Right atrium auricular region (tissue), 2 donors: ENCODE results near the gene FGR. TPM values are rescaled to one million over a fixed set of nuclear protein-coding genes. Genes with fewer than 3 reads are reported as not detected.
A peak's percentile ranks its signal among the peaks of the same experiment; 100 is the strongest.

ENCODE experiments used
- DNase-seq: peaks from one replicate; pipeline ENCODE4 v3.0.0-alpha.2; 2019; ENCODE audit warnings: low spot score
- H3K27ac ChIP-seq, 2 donors: fragments of 200-600 bp; sonication (generic); 1 replicate in 1 of 2; 2 replicates in 1 of 2; pipeline ENCODE4 v1.5.1; 2016 to 2019
- H3K27me3 ChIP-seq, 2 donors: fragments of 200-600 bp; sonication (generic); one replicate each; pipeline versions ENCODE4 v1.5.1 to v1.6.0; 2017 to 2019
- H3K36me3 ChIP-seq: fragments of 200-600 bp; sonication (generic); one replicate; pipeline ENCODE4 v1.5.1; 2016
- H3K4me1 ChIP-seq, 2 donors: fragments of 200-600 bp; sonication (generic); one replicate each; pipeline versions ENCODE4 v1.5.1 to v1.6.0; 2017 to 2019
- H3K4me3 ChIP-seq, 2 donors: fragments of 200-600 bp; sonication (generic); 1 replicate in 1 of 2; 2 replicates in 1 of 2; pipeline ENCODE4 v1.5.1; 2017 to 2019; ENCODE audit warnings: mild to moderate bottlenecking in 1 of 2, moderate library complexity in 1 of 2
- H3K9me3 ChIP-seq, 2 donors: fragments of 200-600 bp; sonication (generic); one replicate each; pipeline ENCODE4 v1.5.1; 2019
- CTCF ChIP-seq, 2 donors: fragments of 200-600 bp; sonication (generic); IDR thresholded peaks; one replicate each; pipeline ENCODE4 v1.5.1; 2019; ENCODE audit warnings: antibody characterized with exemption in 2 of 2
- total RNA-seq, 2 donors: library from RNA; depleted of rRNA; stranded (reverse); fragments of >200 nt; gene quantifications; one replicate each; pipeline ENCODE4 v1.1.0, GENCODE V29; 2016

Gene FGR
- total RNA-seq, 2 donors from 2014 or later, result 5.7 to 19.8 TPM

- H3K4me3 ChIP-seq, result no peak overlapping the region
- no peak for DNase-seq
- no peaks in the 10 kb centered on the region for H3K27me3 ChIP-seq
These were observed 68.4 kb downstream of the FGR start for GRCh38 chr1:27566462-27567145.

GRCh38 chr1:27564710-27565649 lies 70.0 kb downstream of the FGR start:
- Histone ChIP-seq H3K27ac (peak overlapping the region; percentile 90 to 96), H3K4me3 (peak overlapping the region; percentile 16 to 17), H3K36me3 (no peaks in the 10 kb centered on the region), H3K27me3 (no peaks in the 10 kb centered on the region), H3K9me3 (no peaks in the 10 kb centered on the region), H3K4me1 (peaks cover 0 to 100% of the 10 kb centered on the region in 2 donors)
- DNase-seq, result no peak
- no peak for TF ChIP-seq CTCF (IDR thresholded peaks at IDR 0.05)

More at GRCh38 chr1:27566462-27567145, 68.4 kb downstream of the FGR start:
- H3K4me1 ChIP-seq, result peaks cover 0 to 100% of the 10 kb centered on the region in 2 donors
- no peaks in the 10 kb centered on the region for H3K36me3 ChIP-seq
- H3K9me3 ChIP-seq, result no peaks in the 10 kb centered on the region
- no peak for TF ChIP-seq CTCF (IDR thresholded peaks at IDR 0.05)
- H3K27ac ChIP-seq, result peak overlapping the region; percentile 90 to 96

GRCh38 chr1:27563591-27564471 lies 71.2 kb downstream of the FGR start:
- H3K36me3 ChIP-seq, result no peaks in the 10 kb centered on the region
- no peak overlapping the region for H3K4me3 ChIP-seq
- TF ChIP-seq CTCF (IDR thresholded peaks at IDR 0.05), result no peak
- DNase-seq, result no peak
- no peaks in the 10 kb centered on the region for H3K9me3 ChIP-seq
- no peaks in the 10 kb centered on the region for H3K27me3 ChIP-seq
- H3K4me1 ChIP-seq, result peaks cover 0 to 89% of the 10 kb centered on the region in 2 donors
- H3K27ac ChIP-seq, result peak overlapping the region; percentile 90 to 96

GRCh38 chr1:27563341-27563590 lies 71.7 kb downstream of the FGR start:
- H3K4me1 ChIP-seq, result peaks cover 0 to 88% of the 10 kb centered on the region in 2 donors
- no peaks in the 10 kb centered on the region for H3K27me3 ChIP-seq
- H3K9me3 ChIP-seq, result no peaks in the 10 kb centered on the region
- no peak for DNase-seq
- TF ChIP-seq CTCF (IDR thresholded peaks at IDR 0.05), result no peak
- no peak overlapping the region for H3K4me3 ChIP-seq
- H3K27ac ChIP-seq, result peak overlapping the region; percentile 90 to 96
- H3K36me3 ChIP-seq, result peaks cover 4% of the 10 kb centered on the region

GRCh38 chr1:27562534-27563340 lies 72.2 kb downstream of the FGR start:
- peaks cover 9% of the 10 kb centered on the region for H3K36me3 ChIP-seq
- DNase-seq, result no peak
- H3K27me3 ChIP-seq, result no peaks in the 10 kb centered on the region
- H3K4me3 ChIP-seq, result no peak overlapping the region
- peaks cover 0 to 88% of the 10 kb centered on the region in 2 donors for H3K4me1 ChIP-seq
- H3K9me3 ChIP-seq, result no peaks in the 10 kb centered on the region
- TF ChIP-seq CTCF (IDR thresholded peaks at IDR 0.05), result no peak
- H3K27ac ChIP-seq, result peak overlapping the region; percentile 90 to 96
